HG03175 (cell line): ENCODE measurements around the gene SIVA1.

Experiments
- ATAC-seq: cut with Tn5 transposase; IDR thresholded peaks from one replicate; pipeline ENCODE4 v1.9.1; 2021; ENCODE audit warnings: mild to moderate bottlenecking, moderate library complexity; ENCODE audit not compliant: unreplicated experiment

SIVA1 gene

GRCh38 chr14:104752735-104753527 lies at the start of gene SIVA1:
TSS of gene SIVA1 (plus strand) at chr14:104753147. CDS start at chr14:104753202, 55 bp downstream.
- peak; percentile 88 for ATAC-seq

GRCh38 chr14:104703269-104703668 lies 49.7 kb upstream of the SIVA1 start:
- no peak for ATAC-seq

- no peak for ATAC-seq
Observed at GRCh38 chr14:104704252-104704651, 48.7 kb upstream of the SIVA1 start.

GRCh38 chr14:104705340-104706047 lies 47.5 kb upstream of the SIVA1 start:
- ATAC-seq = no peak

- no peak for ATAC-seq
Observed at GRCh38 chr14:104706733-104707607, 46.0 kb upstream of the SIVA1 start.

GRCh38 chr14:104707608-104708595 lies 45.0 kb upstream of the SIVA1 start:
- no peak for ATAC-seq

- ATAC-seq = peak; percentile 74
Observed at GRCh38 chr14:104708606-104709268, 44.2 kb upstream of the SIVA1 start.

- no peak for ATAC-seq
Observed at GRCh38 chr14:104709387-104710039, 43.4 kb upstream of the SIVA1 start.

GRCh38 chr14:104710071-104710735 lies 42.7 kb upstream of the SIVA1 start:
- no peak for ATAC-seq

GRCh38 chr14:104712881-104713734 lies 39.8 kb upstream of the SIVA1 start:
- no peak for ATAC-seq

- ATAC-seq = no peak
Observed at GRCh38 chr14:104714066-104714465, 38.9 kb upstream of the SIVA1 start.

GRCh38 chr14:104714681-104715080 lies 38.3 kb upstream of the SIVA1 start:
- ATAC-seq = no peak

- no peak for ATAC-seq
Observed at GRCh38 chr14:104715416-104715815, 37.5 kb upstream of the SIVA1 start.

- no peak for ATAC-seq
Observed at GRCh38 chr14:104715871-104716270, 37.1 kb upstream of the SIVA1 start.

GRCh38 chr14:104717137-104717536 lies 35.8 kb upstream of the SIVA1 start:
- no peak for ATAC-seq

GRCh38 chr14:104717646-104718045 lies 35.3 kb upstream of the SIVA1 start:
- ATAC-seq = no peak

- no peak for ATAC-seq
Observed at GRCh38 chr14:104718147-104718546, 34.8 kb upstream of the SIVA1 start.

- ATAC-seq = no peak
Observed at GRCh38 chr14:104718871-104719270, 34.1 kb upstream of the SIVA1 start.
